ENCODE measurements around the gene PDS5B.

GRCh38 chr13:32545083-32545482 is 41.2 kb upstream of the PDS5B start:
- no peak for TF ChIP-seq CTCF (IDR thresholded peaks at IDR 0.05; ENCODE audit: low read depth, low read length, poor library complexity, severe bottlenecking)
- TF ChIP-seq EZH2phosphoT487 (IDR thresholded peaks at IDR 0.05; ENCODE audit: borderline replicate concordance, low read length) = no peak

Measured in DOHH2 (cell line).